ENCODE results near the gene C15orf40. TPM values are rescaled to one million over a fixed set of nuclear protein-coding genes. Genes with fewer than 3 reads are reported as not detected.

The C15orf40 gene
- total and polyA plus RNA-seq, 9 of the 15 experiments (the other 6 are each of a cell fraction or from before 2014, with no cell fraction given) = 15.9 to 52.0 (median 27.0) TPM

DNA sequence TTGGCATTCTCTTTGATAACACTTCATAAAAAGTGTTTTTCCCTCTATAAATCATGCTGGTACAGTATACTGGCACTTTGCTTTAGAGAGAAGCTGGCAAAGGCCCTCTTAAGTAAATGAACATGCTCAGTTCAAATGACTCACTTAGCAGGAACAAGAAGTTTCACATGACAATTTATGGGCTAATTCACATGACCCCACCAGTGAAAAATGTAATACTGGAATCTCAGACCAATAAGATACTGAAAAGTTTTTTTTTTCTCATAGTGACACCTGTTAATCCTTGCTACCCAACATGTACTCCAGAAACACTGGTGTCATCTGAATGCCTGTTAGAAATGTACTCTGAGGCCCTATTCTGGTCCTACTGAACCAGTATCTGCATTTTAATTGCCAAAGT is 41.7 kb upstream of the C15orf40 start:
- Histone ChIP-seq H3K27me3 (ENCODE audit: control insufficient read depth in 2 of 2, insufficient read depth in 2 of 2, low read length in 2 of 2) (no peaks in the 10 kb centered on the region), H3K79me2 (ENCODE audit: control insufficient read depth, insufficient read depth, low read length) (peaks cover 53% of the 10 kb centered on the region), H3K4me3 (no peak overlapping the region), H3K36me3 (ENCODE audit: control insufficient read depth, insufficient read depth, low read length) (peaks cover 90% of the 10 kb centered on the region), H3K27ac (ENCODE audit: extremely low read depth, low read depth, low read length) (no peak overlapping the region), H3K9me1 (ENCODE audit: control insufficient read depth, insufficient read depth, low read length) (no peaks in the 10 kb centered on the region), H3K9me3 (replicated peaks; ENCODE audit: control insufficient read depth, insufficient read depth, low read depth, low read length) (no peaks in the 10 kb centered on the region), H3K4me2 (ENCODE audit: insufficient read depth, low read length) (no peak overlapping the region), H2AFZ (ENCODE audit: low read depth, low read length) (no peak overlapping the region), H3K4me1 (replicated peaks in 1 of 2; ENCODE audit: control insufficient read depth in 2 of 2, insufficient read depth in 2 of 2, low read length in 2 of 2) (no peaks in the 10 kb centered on the region), H4K20me1 (replicated peaks; ENCODE audit: control insufficient read depth, insufficient read depth, low read length) (no peaks in the 10 kb centered on the region), H3K9ac (ENCODE audit: insufficient read depth in 1 of 2, low read depth in 2 of 2, low read length in 2 of 2) (no peak overlapping the region)
- BruUV-seq (replicated peaks) = no TSS peak
- no peak for FAIRE-seq
- intact Hi-C loops (cut with micrococcal nuclease) (no loop called here), in situ Hi-C loops (cut with MboI) (no loop called here)
- POLR2A ChIA-PET = interaction anchor here (0.6 kb wide), 1 partner anchor 417 kb away, joined by 4 read pairs; no protein-coding TSS in a partner anchor
- no peak for ATAC-seq
- DNase-seq (ENCODE audit: extremely low read depth in 1 of 4, low spot score in 3 of 4) = no peak
- CTCF ChIA-PET (ENCODE audit: low intra/inter-chr PET ratio) = no interaction called here
- no peak for TF ChIP-seq PHF20 (IDR thresholded peaks at IDR 0.05; ENCODE audit: partially characterized antibody)
- TF ChIP-seq YY1 (IDR thresholded peaks at IDR 0.05; ENCODE audit: borderline replicate concordance in 1 of 3, control insufficient read depth in 1 of 3, extremely low read depth in 1 of 3, insufficient read depth in 3 of 3, insufficient read length in 1 of 3, insufficient replicate concordance in 2 of 3, low read depth in 1 of 3, low read length in 2 of 3) = no peak
- no peak for TF ChIP-seq SMAD1 (IDR thresholded peaks at IDR 0.05; ENCODE audit: low read depth, low read length, partially characterized antibody)
- TF ChIP-seq POU5F1 (IDR thresholded peaks at IDR 0.05; ENCODE audit: borderline replicate concordance, low read depth, low read length, partially characterized antibody) = no peak
- TF ChIP-seq NRF1 (conservative IDR thresholded peaks at IDR 0.05 in 1 of 2, IDR thresholded peaks at IDR 0.05 in 1 of 2) = no peak
- TF ChIP-seq ATF1 (CRISPR knock-in tag; IDR thresholded peaks at IDR 0.05) = no peak
- TF ChIP-seq ATF1 (tag; IDR thresholded peaks at IDR 0.05) = no peak
- no peak for TF ChIP-seq ZFX (CRISPR knock-in tag; IDR thresholded peaks at IDR 0.05)
- no peak for TF ChIP-seq HINFP (tag; conservative IDR thresholded peaks at IDR 0.05; ENCODE audit: low read depth)
- TF ChIP-seq HDAC2 (IDR thresholded peaks at IDR 0.05) = no peak
- TF ChIP-seq, protein P1, sequence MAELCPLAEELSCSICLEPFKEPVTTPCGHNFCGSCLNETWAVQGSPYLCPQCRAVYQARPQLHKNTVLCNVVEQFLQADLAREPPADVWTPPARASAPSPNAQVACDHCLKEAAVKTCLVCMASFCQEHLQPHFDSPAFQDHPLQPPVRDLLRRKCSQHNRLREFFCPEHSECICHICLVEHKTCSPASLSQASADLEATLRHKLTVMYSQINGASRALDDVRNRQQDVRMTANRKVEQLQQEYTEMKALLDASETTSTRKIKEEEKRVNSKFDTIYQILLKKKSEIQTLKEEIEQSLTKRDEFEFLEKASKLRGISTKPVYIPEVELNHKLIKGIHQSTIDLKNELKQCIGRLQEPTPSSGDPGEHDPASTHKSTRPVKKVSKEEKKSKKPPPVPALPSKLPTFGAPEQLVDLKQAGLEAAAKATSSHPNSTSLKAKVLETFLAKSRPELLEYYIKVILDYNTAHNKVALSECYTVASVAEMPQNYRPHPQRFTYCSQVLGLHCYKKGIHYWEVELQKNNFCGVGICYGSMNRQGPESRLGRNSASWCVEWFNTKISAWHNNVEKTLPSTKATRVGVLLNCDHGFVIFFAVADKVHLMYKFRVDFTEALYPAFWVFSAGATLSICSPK (IDR thresholded peaks at IDR 0.05; ENCODE audit: borderline replicate concordance) = no peak
- no peak for TF ChIP-seq STAT5A (IDR thresholded peaks at IDR 0.05; ENCODE audit: borderline replicate concordance, low read length)
- no peak for TF ChIP-seq MCM7 (IDR thresholded peaks at IDR 0.05)

All from K562 (cell line).